NCI-H2196 treated with DMSO at 0.1 percent for 48 hours (cell line): ENCODE results near the gene C16orf74.
A peak's percentile ranks its signal among the peaks of the same experiment; 100 is the strongest.

Experiments
- DNase-seq: peaks from one replicate; lab custom pipeline; 2025; ENCODE audit not compliant: unreplicated experiment; lab: John Stamatoyannopoulos, UW

Gene C16orf74

DNA sequence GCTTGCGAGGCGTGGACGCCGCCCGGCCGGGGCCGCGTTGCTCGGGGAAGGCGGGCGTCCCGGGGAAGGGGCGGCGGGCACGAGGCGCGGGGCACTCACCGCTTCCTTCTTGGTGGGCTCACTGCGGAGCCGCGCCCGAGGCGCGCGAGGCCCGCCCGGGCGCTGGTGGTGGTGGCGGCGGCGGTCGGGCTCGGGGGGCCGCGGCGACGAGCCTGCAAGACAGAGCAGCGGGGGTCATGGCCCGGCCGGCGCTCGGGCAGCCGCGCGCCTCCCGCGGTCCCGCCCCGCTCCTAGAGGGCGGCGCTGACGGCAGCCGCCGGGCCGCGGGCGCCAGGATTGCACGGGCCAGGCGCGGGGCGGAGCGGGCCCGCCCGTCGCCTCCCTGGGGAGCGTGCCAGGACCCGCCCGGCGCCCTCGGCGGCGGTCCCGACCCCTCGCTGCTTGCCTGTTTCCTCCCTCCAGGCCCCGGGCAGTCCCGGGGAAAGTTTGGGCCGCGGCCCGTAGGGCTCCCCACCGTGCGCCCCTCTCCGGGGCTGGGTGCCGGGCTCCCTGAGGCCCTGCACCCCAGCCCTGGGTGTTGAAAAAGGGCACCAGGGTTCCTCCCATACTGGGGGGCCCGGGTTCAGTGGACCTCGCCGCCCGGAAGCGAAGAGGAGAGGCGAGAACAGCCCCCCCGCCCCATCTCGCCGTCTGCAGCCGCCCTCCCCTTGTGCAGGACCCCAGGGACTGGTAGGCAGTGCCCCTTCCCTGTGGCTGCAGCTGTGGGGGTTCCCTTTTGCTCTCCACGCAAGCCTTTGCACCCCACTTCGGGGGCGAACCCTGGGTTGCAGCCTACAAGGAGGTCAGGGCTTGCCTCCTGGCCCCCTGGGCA is at the start of gene C16orf74:
Gene C16orf74, minus strand, starts transcription at position 270 of the 871 bp plus-strand sequence. CDS start 15,879 bp downstream, outside the sequence.
- no peak for DNase-seq

- no peak for DNase-seq
Measured at GRCh38 chr16:85800321-85800669, 49.4 kb upstream of the C16orf74 start.

GRCh38 chr16:85799497-85800320 is 48.8 kb upstream of the C16orf74 start, which contains the start of the genes COX4I1 and EMC8:
Gene COX4I1, plus strand, starts transcription at chr16:85799695. Its CDS starts 1,511 bp downstream, at chr16:85801206.
Gene EMC8, minus strand, starts transcription at chr16:85799544. Its CDS starts 249 bp downstream, at chr16:85799295.
- DNase-seq, result peak; percentile 46

- DNase-seq, result no peak
Measured at GRCh38 chr16:85798901-85799496, 48.1 kb upstream of the C16orf74 start.

GRCh38 chr16:85798283-85798776 is 47.4 kb upstream of the C16orf74 start:
- DNase-seq, result no peak

DNA sequence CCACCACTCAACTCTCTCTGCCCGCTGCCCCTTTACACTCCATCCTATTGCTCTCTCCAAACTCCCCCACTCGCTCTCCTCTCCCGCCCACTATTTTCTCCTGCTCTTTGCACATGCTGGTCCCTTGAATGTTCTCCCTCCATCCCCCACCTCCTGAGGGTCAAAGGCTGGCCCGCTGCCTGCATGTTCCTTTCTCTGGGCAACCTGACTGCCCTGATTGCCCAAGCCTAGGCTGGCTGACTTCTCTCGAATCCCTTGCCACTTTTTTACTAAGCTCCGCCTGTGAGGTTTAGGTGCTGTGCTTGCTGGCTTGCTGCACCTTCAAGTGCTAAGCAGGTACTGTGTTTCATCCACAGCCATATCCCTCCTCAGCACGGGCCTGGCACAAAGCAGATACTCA is 45.7 kb upstream of the C16orf74 start:
- no peak for DNase-seq

- DNase-seq, result no peak
Measured at GRCh38 chr16:85796152-85796551, 45.3 kb upstream of the C16orf74 start.

DNA sequence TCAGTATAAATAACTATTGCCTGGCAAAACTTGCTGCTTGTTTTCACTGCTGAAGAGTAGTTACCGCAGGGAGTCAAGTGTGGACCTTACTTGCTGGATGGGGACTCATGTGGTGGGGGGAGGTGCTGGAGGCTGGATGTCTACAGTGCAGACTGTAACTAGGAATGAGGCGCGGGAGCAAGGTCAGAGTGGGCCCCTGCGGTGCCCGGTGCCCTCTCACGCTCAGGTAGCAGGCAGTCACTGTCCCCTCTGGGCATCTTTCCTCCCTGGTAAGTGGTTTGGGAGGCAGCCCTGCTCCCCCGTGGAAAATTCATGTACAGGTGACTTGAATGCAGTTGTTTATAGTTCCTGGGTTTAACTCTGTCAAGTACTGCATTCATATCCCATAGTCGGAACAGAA is 43.8 kb upstream of the C16orf74 start:
- DNase-seq, result no peak

- no peak for DNase-seq
Measured at GRCh38 chr16:85793662-85794298, 42.9 kb upstream of the C16orf74 start.

- no peak for DNase-seq
Measured at GRCh38 chr16:85789773-85790172, 38.9 kb upstream of the C16orf74 start.

DNA sequence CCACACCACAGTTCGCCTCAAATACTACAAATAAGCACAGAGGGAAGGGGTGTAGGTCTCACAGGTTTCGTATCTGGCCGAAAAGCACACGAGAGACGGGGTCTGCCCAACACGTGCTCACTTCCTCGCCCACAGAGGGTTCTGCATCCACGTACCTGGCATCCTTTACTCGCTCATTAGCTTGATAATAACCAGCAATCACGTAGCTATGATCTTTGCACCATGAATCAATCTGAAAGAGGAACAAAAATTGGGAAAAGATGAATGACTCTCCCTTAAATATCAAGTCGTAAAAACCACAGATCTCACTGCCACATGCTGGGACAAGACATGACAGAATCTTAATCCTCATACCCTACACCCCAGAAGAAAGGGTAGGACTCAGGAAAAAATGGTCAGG is 37.9 kb upstream of the C16orf74 start:
- DNase-seq, result no peak

GRCh38 chr16:85785927-85786326 is 35.0 kb upstream of the C16orf74 start:
- no peak for DNase-seq

DNA sequence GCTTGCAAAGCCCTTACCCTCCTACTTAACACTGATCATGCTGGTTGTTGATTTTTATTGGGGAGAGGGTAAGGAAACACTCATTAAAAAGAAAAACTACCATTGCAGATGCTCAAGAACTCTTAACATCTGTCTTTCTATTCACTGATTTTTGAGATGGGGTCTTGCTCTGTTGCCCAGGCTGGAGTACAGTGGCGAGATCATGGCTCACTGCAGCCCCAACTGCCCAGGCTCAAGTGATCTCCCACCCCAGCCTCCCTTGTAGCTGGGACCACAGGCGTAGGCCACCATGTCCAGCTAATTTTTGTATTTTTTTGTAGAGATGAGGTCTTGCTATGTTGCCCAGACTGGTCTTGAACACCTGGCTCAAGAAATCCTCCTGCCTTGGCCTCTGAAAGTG is 33.9 kb upstream of the C16orf74 start:
- no peak for DNase-seq

- DNase-seq, result no peak
Measured at GRCh38 chr16:85783441-85783840, 32.5 kb upstream of the C16orf74 start.

DNA sequence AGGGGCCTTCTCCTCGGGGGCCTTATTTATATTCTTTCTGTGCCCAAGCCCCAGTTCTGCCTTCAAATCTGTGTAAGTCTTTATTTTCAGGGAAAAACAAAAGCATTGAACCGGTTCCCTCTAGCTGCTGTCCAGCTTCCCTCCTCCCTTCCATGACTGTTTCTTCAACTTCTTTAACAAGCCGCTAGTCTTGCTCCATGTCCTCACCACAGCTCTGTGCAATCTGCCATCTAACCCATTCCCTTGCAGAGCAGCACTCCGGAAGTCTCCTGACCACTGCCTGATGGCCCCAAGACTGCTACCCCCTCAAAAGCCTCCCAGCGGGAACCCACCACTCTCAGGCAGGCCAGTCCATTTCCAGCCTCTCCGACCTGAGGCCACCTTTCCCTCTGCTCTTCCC is 31.6 kb upstream of the C16orf74 start:
- no peak for DNase-seq

- no peak for DNase-seq
Measured at GRCh38 chr16:85781695-85782370, 30.9 kb upstream of the C16orf74 start.

- no peak for DNase-seq
Measured at GRCh38 chr16:85781156-85781555, 30.3 kb upstream of the C16orf74 start.

GRCh38 chr16:85780281-85780680 is 29.4 kb upstream of the C16orf74 start:
- DNase-seq, result no peak

DNA sequence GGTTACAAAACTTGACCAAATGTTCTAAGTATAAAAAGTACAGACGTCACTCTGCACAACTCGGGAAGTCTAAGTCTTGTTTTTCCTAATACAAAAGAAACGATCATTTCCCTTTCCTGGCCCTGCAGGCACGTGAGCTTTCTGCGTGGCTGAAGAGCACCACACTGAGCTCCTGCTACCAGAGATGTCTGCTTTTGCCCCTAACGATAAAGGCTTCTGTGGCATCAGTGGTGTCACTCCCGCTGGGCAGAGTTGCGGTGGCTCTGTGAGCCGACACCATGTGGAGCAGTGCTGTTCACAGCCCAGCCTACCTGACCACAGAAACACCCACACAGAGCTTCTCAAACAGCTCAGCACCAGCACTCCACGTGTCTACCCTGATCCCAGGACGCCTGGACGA is 28.0 kb upstream of the C16orf74 start:
- DNase-seq, result no peak

- no peak for DNase-seq
Measured at GRCh38 chr16:85777583-85778310, 26.9 kb upstream of the C16orf74 start.
